Measurements from ENCODE around the gene FMNL2.

The FMNL2 gene

DNA sequence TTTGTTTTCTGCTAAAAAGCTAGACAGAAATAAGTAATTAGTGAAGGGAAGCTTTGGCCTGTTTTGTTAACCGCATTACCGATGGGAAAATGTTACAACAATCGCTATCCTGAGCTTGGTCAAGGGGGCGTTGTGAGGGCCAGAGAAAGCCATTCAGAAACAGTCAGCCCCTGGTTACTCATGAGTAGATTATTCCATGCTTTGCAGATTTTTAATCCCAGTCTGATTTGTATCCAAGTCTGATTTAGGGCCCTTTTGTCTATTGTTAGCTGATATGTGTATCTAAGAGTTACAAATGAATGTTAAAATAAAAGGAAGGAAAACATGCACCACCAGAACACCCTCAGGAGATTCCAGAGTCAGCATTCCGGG, 283.2 kb downstream of the FMNL2 start:
- no peak for DNase-seq (ENCODE audit: low read depth)

DNA sequence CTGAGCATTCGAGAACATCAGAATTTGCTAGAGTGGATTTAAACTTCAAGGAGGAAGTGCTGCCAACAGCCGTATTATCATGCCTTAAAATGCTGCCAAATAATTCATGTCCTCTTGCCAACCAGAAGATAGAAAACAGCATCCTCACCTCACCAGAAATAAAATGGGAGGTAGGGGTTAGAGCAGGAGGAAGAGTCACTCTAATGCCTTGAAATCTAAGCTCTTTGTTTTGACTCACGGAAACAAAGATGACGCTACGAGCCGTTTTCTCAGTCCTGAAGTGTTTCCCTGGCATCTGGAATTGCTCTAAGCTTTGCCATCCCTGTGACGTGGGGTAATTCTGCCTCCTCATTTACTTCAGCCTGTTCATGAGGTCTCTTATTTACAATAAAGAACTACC, 285.2 kb downstream of the FMNL2 start:
- DNase-seq (ENCODE audit: low read depth) = peak; percentile 75

DNA sequence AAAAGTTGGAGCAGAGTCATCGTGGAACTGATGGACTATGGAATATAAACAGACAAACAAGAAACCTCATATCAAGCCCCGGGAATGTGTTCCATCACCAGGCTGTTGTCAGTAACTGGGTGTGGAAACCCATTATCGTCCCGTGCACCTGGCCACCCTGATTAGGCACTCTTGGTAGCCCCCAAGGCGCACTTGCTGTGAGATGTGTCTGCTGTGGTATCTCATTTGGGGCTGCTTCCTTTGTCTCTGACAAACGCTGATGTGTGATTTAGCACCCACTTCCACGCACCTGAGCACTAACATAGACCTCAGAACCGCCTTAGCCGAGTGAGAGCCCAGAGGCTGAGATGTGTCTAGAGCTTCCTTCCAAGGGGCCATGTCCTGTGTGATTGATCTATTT, 286.0 kb downstream of the FMNL2 start:
- DNase-seq (ENCODE audit: low read depth) = no peak

DNA sequence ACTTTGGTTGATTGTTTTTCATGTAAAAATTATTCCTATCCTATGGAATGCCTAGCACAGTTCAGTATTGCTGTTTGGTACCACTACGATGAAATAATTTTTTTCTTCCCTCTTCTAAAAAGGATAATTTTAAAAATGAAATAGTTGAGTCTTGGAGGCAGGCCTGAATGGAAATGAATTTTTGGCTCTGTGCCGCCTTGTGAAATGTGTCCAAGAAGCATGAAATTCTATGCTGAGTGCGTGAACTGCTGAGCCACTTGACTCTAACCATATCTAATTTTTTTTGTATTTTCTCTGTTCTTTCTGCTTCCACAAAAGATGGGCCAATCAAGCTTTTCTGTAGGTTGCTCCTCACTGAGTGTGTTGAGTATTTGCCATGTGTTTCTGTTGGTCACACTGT, 287.2 kb downstream of the FMNL2 start:
- no peak for DNase-seq (ENCODE audit: low read depth)

DNA sequence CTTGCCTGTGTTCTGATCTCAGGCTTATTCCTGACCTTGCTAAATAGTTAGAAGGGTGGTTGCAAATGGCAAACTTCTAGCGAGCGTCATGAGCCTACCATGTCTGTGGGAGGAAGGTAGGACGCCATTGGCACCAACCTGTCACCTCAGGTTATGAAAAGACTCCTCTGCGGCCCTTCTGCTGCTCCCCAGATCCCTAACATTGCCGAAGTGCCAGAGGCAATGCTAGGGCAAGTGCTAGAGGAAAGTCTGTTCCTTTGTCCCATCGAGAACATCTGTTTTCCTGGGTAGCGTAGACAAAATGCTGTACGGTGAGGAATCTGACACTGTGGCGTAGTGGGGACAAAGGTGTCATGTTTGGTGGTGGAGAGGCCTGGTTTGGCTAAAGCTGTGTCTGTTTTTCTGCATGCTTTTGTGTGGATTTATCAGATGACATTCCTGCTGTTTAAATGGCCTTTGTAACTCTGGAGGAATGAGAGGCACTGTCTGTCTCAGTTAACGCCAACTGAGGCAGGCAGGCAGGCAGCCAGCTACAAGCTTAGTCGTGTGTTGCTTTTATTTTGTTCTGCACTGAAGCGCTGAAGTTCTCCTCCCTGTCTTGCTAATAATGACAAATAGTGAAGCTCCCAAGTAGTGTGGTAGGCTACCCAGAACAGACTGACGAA, 288.2 kb downstream of the FMNL2 start:
- DNase-seq (ENCODE audit: low read depth) = no peak

DNA sequence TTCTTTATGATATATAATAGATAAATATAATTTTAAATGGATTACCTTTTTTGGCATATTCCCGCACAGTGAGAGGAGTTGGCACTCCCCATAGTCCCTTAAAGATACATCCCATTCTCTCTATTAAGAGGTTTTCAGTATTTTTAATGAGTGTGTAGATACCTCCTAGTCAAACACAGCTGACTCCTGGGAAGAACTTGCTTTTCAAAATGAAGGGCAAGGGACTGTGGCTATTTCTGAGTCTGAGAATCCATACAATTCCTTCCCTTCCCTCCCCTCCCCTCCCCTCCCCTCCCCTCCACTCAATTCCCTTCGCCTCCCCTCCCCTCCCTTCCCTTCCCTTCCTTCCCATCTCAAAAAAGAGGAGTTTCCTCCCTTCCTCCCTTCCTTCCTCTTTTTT, 288.8 kb downstream of the FMNL2 start:
- DNase-seq (ENCODE audit: low read depth) = no peak

DNA sequence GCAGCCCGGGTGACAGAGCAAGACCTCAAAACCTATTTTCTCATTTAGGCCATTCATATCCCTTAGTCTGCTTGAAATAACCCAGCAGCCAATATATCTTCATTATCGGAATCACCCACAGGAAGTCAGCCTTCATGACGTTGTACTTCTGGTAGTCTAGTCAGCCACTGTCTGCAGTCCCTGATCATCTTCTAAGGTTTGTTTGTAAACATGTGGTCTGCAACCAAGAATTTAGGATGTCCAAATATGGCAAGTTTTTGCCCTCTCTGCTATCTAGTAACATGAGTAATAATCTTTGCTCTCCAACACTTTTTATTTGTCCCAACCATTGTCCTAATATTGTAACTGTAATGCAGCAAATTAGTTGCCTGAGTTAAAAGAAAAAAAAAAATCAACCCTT, 289.8 kb downstream of the FMNL2 start:
- DNase-seq (ENCODE audit: low read depth) = no peak

DNA sequence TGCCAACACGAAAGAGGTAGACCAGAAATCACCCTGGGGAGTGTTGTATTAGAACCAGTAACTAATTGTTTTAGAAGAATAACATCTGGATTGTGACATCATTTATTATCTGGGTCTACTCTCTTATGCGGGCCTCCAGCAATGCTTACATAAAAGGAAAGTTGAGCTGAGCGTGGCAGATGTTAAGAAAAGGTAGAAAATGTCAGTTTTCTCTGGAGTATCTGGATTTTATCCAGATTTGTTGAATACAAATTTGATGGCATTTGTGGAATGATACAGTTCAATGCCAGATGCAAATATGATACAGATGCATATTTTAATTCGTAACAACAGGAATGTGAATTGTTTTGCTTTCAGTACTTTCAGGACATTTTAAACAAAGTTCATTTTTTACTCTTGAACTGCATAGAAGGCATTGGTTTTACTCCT, 292.0 kb downstream of the FMNL2 start:
- DNase-seq (ENCODE audit: low read depth) = peak; percentile 81

DNA sequence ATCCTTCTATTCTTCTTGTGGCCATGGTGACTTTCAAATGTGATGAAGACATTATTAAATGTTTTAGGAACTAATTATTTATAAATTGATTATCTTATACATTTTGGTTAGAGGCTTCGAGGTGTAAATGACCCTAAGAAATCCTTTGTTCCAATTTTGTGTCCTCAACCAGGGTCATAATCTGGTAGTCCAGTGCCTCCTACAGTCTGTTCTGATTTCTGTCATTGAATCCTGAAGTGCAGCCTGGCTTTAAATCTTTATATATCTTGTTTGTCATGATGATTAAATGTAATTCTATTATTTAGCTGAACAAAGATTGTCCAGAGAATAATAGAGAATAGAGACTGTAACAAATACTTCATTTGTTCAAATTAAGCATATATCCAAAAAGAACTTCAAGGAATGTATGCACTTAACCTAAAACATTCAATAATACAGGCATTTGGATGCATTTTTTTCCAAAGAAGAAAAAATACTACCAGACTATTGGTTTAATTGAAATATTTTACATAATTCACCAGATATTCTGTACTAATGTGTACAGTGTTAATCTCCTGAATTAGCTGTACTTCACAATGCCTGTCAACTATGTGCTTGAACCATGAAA, 292.5 kb downstream of the FMNL2 start:
- peak; percentile 52 for DNase-seq (ENCODE audit: low read depth)

DNA sequence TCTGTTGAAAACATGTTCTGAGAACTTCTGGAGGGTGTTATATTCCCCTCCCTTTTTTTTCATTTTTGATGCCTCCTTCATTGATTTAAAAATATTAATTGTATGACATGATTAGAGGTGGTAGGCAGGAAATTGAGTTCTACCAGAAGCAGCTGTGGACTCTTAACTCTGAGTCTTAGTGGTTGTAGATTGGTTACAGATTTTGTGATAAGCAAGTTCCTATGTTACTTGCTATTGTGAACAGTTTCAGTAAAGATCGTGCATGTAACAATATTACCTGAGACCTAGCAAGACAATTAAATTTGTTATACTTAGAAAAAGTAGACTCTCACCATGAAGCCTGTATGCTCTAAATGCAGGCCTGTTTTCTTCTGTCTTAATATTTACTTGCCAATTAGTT, 294.2 kb downstream of the FMNL2 start:
- no peak for DNase-seq (ENCODE audit: low read depth)

DNA sequence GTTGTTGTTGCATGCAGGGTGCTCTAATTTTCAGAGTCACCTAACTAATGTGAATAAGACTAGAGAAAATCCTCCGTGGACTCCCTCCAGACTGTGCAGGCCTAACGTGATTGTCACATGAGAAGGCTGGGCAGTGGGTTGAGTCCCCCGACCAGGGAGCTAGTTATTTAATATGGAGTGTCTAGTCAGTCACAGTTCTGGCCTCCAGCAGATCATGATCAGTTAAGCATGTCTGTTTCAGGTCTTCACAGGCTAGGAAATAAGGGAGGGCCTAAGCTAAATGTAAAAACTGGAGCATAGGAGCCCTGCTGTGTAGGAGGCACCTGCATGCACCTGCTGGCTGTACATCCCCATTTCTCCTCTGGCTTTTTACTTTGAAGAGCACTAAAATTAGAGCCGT, 295.5 kb downstream of the FMNL2 start:
- DNase-seq (ENCODE audit: low read depth) = no peak

DNA sequence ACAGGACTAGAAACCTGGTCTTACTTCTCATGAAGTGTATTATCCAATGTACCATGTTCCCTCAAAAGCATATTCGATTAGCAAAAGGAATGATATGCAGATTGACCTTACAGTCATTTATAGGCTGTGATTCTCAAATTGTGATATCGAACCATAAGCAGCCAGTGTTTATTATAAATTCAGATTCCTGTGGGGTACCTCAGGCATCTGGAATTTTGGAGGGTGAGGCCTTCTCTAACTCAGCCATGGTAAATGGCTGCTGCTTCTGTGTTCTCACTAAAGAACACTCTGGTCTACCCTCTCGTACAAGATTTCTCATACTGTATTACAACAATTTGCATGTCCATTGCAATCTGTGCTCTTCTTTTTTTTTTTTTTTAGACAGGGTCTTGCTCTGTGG, 297.8 kb downstream of the FMNL2 start:
- DNase-seq (ENCODE audit: low read depth) = no peak

DNA sequence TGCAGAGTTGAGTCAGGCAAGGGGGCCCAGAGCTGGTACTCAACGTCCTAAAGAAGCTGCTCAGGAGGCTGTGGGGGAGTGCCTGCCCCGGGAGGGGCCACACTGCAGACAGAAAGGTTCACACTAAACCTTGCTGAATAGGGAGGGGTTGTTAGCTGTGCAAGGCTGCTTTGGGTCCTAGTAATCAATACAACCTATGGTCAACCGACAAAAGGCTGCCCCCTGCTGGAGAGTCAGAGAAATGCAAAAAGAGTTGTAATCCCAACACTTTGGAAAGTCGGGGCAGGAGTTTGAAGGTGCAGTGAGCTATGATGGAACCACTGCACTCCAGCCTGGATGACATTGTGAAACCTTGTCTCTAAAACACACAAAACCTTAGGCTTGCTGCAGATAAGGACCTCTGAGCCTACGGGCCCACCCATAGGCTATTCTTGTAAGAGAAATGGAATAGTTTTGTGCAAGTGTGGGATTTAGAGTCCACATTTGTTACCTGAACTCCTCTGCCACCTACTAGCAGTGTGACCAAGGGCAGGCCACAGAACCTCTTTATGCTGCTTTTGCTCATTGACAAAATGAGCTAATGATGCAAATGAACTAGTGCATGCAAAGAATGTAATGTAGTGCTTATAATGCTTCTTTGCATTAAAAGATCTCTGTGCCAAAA, 300.8 kb downstream of the FMNL2 start:
- peak; percentile 16 for DNase-seq (ENCODE audit: low read depth)

DNA sequence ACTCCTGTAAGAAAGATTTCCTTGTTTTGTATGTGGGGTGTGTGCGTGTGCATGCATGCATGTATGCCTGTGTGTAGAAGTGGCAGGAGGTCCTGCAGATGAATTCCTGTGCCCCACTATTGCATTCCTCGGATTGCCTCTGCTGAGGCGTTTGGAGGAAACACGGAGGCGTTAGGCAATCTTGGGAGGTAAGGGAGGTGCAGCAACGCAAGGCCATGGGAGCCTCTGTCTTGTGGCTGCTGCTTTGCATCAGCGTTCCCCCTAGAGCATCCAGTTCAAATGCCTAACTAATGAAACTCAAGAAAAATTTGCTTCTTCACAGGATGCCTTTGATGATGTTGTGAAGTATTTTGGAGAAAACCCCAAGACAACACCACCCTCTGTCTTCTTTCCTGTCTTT, 302.3 kb downstream of the FMNL2 start:
- DNase-seq (ENCODE audit: low read depth) = no peak

DNA sequence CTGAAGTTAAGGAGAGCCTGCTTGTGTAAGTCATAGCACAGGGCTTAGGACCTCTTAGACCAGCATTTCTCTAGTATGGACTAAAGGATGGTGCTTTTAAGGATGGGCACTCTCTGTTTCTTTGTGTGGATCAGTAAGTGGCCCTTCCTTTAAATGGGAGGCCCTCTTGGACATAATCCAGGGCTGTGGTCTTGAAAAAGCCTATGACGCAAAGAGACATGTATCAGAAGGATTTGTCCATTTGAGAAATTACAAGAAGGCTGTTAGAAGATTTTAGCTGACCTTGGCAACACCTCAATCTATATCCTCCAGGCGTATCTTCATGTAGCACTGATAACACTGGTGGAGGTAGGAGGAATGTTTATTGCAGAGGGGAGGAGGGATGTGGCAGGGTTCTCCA, 303.1 kb downstream of the FMNL2 start:
- no peak for DNase-seq (ENCODE audit: low read depth)

DNA sequence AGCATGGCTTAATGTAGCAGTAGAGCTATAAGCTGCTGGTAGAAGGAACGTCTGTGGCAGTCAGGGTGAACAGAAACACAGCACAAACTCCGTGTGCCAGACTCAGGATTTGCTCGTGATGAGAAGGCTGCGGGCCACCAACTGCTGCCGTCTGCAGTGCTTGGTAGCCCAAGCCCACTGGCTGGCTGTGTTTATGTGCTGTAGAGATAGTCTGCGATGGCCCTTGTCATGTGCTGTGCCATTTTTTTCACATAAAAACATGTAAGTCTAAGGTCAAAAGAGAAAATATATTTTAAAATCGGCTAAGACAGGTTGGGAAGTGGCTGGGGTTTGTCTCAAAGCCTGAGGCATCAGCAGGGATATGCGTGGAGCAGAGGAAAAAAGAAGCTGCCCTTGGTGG, 303.6 kb downstream of the FMNL2 start:
- no peak for DNase-seq (ENCODE audit: low read depth)

DNA sequence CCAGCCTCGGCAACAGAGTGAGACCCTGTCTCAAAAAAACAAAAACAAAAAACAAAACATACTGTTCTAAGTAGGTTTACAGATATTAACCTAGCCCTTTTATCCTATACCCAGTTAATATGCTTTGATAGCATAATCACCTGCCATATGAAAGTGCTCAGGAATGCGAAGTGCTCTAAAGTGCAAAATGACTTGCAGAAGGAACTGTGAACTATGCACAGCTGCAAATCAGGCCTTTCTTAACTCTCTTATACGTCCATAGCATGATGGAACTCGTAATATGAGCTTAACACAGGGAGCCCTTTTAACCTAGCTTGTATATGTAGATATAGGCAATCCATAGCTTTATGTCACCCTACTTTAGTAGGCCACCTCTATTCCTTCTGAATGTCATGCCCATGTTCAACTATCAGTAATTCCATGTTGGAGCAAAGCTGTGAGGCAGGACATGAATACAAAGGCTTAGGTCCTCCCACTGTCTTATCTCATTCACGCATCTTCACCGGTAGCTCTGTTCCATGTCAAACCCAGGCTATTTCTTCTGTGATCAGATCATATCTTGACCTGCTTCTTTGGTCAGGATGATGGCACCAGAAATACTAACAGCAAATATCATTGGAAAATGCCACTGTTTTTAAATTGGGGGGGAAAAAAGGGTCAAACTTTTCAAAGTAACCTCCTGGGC, 309.4 kb downstream of the FMNL2 start:
- DNase-seq (ENCODE audit: low read depth) = no peak

DNA sequence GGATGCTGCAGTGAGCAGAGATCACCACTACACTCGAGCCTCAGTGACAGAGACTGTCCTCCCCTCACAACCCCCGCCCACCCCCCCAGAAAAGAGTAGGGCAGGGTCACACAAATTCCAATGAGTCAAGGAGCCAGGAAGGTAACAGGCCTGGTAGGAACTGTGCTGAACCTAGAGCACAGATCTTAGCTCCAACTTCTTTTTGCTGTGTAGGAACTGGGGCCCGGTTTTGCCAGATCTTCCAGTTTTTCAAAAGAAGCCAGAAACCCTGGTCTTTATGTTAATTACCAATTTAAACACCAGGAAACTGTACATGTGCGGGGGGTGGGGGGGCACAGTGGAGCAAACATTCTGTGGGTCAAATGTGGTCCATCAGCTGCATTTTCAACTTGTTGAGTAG, 311.3 kb downstream of the FMNL2 start:
- DNase-seq (ENCODE audit: low read depth) = no peak

DNA sequence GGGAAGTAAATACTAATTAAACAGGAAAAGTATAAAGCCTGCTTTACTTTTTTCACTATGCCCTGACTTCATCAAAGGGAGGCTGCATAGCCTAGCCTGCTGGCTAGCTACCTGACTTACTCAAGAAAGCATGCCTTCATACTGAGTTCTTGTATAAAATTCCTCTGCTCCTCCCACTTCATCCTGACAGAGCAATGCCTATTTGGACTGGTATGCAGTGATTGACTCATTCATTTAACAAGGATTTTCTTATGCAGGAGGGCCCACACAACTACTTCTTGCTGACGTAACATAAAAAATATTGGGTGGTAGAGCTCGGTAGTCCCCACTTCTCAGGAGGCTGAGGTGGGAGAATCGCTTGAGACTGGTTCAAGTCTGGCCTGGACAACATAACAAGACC, 311.8 kb downstream of the FMNL2 start:
- peak; percentile 80 for DNase-seq (ENCODE audit: low read depth)

DNA sequence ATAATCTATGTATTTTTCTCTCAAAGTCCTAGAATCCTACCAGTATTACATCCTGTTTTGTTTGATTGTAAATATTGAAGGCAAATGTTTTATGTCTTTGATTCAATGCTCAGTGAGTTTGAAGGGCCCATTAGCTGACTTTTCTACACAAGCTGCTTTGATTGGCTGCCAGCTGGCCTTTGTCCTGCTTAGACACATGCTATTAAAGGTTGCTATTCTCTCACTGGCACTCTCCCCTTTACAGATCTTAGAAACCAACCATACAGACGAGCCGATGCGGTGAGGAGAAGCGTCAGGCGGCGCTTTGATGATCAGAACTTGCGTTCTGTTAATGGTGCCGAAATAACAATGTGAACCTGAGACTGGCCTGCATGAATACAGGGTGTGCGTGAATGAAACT, 312.6 kb downstream of the FMNL2 start:
- DNase-seq (ENCODE audit: low read depth) = peak; percentile 72

DNA sequence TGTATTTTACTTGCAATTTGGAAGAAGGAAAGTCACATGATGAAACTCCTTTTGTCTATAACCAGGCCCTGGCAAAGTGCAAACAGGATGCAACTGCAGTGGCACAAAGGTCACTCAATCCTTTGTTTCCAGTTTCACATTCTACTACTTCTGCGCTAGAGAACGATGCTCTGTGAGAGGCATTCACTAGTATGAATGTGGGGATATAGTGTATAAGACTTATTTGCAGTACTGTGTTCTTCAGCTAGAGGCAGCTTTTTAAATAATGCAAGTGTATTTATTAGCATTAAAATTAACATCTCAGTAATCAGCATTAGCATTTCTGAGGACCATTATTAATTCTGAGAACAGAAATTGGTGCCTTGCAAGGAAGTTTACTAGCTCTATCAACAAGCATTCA, 313.4 kb downstream of the FMNL2 start:
- peak; percentile 7 for DNase-seq (ENCODE audit: low read depth)

DNA sequence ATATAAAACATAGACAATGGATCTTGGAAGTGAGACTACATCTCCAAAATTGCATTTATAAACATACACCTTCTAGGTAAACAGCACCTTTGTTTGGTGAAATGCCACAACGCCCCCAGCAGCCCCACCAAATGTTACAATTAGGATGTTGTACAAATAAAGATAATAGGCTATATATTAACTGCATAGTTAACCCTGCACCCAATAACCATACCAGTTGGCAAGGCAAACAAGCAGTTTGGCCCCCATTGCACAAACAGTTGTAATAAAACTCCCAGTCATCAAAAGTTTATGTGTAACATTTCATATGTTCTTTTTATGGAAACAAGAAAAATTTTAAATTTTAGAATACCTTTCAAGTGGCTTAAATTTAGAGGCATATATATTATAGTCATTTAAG, 315.0 kb downstream of the FMNL2 start:
- no peak for DNase-seq (ENCODE audit: low read depth)

DNA sequence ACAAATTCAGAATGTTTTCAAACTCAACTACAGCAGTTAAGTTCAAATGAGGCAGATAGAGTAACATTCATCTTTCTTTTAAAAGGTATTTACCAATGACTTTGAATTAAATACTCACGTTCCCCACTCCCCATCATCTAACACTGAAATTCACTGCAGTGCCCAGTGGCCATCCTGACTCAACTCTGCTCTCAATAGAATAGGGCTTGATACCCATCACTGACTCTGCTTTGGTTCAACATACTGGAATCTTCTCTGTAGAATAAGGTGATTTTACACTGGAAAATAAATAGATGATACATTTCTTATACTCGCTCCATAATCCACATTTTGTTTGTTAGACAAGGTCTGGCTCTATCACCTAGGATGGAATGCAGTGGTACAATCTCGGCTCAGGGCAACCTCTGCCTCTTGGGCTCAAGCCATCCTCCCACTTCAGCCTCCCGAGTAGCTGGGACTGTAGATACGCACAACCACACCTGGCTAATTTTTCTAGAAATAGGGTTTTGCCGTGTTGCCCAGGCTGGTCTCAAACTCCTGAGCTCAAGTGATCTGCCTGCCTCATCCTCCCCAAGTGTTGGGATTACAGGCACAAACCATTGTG, 315.9 kb downstream of the FMNL2 start:
- DNase-seq (ENCODE audit: low read depth) = no peak
